Activated T-cell treated with anti-CD3 and anti-CD28 coated beads, Interleukin-2, amount 50 U/mL, for 72 hours (primary cell): ENCODE measurements around the gene MSANTD2. TPM values are rescaled to one million over a fixed set of nuclear protein-coding genes. Genes with fewer than 3 reads are reported as not detected.

ENCODE experiments used
- ATAC-seq, 2 donors: fragments of 150-1000 bp; cut with Tn5 transposase; replicated peaks in 1 of 2; 2 replicates each; pipeline ENCODE4 v1.10.0; 2021; ENCODE audit warnings: moderate library complexity in 2 of 2, mild to moderate bottlenecking in 1 of 2
- DNase-seq, 2 donors: peaks; one replicate each; pipeline ENCODE4 v3.0.0; 2021 to 2022; ENCODE audit warnings: mixed read lengths in 1 of 2
- H3K27ac Mint-ChIP-seq: one replicate; pipeline ENCODE4 v1.8.0; 2022; ENCODE audit warnings: mild to moderate bottlenecking, moderate library complexity, mixed read lengths
- H3K27me3 Mint-ChIP-seq: one replicate; pipeline ENCODE4 v1.8.0; 2022; ENCODE audit warnings: low read depth, mixed read lengths
- H3K36me3 Mint-ChIP-seq, 2 donors: one replicate each; pipeline ENCODE4 v1.8.0; 2022; ENCODE audit warnings: mixed read lengths in 2 of 2, mild to moderate bottlenecking in 1 of 2; ENCODE audit not compliant: insufficient read depth in 2 of 2
- H3K4me1 Mint-ChIP-seq: one replicate; pipeline ENCODE4 v1.8.0; 2022; ENCODE audit warnings: low read depth, mixed read lengths
- H3K4me3 Mint-ChIP-seq, 2 donors: one replicate each; pipeline ENCODE4 v1.8.0; 2022; ENCODE audit warnings: mild to moderate bottlenecking in 2 of 2, mixed read lengths in 2 of 2, moderate library complexity in 2 of 2
- H3K9me3 Mint-ChIP-seq, 2 donors: one replicate each; pipeline ENCODE4 v1.8.0; 2022; ENCODE audit warnings: mixed read lengths in 2 of 2
- total RNA-seq, 2 donors: library from RNA; stranded (reverse); gene quantifications; one replicate each; pipeline ENCODE4 v1.2.3, GENCODE V29; 2022

The MSANTD2 gene
- total RNA-seq, 2 donors from 2014 or later, result 11.1 to 12.5 TPM

GRCh38 chr11:124761301-124762104 lies 38.7 kb downstream of the MSANTD2 start:
- ATAC-seq (no peak), DNase-seq (no peak)
- Mint-ChIP-seq H3K4me3 (peak overlapping the region; percentile 68 to 99), H3K36me3 (peaks cover 0 to 2% of the 10 kb centered on the region in 2 donors), H3K4me1 (peaks cover 36% of the 10 kb centered on the region), H3K27me3 (peaks cover 38% of the 10 kb centered on the region), H3K9me3 (no peaks in the 10 kb centered on the region), H3K27ac (no peak overlapping the region)

- H3K4me1 Mint-ChIP-seq, result peaks cover 36% of the 10 kb centered on the region
- ATAC-seq, result no peak
- no peak overlapping the region for H3K27ac Mint-ChIP-seq
- no peak for DNase-seq
- H3K9me3 Mint-ChIP-seq, result no peaks in the 10 kb centered on the region
- peaks cover 45% of the 10 kb centered on the region for H3K27me3 Mint-ChIP-seq
- H3K36me3 Mint-ChIP-seq, result peaks cover 0 to 2% of the 10 kb centered on the region in 2 donors
- H3K4me3 Mint-ChIP-seq, result no peak overlapping the region
Measured at GRCh38 chr11:124760806-124761205, 39.4 kb downstream of the MSANTD2 start.

DNA sequence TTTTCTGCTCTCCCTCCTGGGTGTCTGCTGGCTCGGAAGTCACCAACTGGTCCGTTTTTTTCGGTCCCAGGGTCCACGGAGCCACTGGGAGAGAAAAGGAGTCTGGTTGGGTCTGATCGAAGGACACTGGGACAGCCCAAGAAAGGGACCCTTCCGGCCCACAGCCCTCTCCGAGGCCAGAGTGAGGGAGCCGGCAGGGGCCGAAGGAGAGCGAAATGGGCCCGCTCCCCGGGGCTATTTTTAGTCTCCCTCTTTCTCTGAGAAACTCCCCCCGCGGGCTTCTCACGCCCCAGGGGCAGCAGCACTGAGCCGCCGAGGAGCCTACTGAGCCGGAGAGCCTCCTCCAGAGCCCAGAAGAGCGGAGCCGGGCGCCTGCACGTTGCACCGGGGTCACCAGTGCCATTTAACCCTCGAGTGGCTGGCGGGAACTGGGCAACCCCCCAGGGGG lies 40.0 kb downstream of the MSANTD2 start:
- DNase-seq, result no peak
- H3K27ac Mint-ChIP-seq, result peak overlapping the region; percentile 41
- peaks cover 46% of the 10 kb centered on the region for H3K27me3 Mint-ChIP-seq
- peak overlapping the region; percentile 29 to 49 for H3K4me3 Mint-ChIP-seq
- no peak for ATAC-seq
- peaks cover 36% of the 10 kb centered on the region for H3K4me1 Mint-ChIP-seq
- H3K9me3 Mint-ChIP-seq, result no peaks in the 10 kb centered on the region
- H3K36me3 Mint-ChIP-seq, result peaks cover 0 to 2% of the 10 kb centered on the region in 2 donors

DNA sequence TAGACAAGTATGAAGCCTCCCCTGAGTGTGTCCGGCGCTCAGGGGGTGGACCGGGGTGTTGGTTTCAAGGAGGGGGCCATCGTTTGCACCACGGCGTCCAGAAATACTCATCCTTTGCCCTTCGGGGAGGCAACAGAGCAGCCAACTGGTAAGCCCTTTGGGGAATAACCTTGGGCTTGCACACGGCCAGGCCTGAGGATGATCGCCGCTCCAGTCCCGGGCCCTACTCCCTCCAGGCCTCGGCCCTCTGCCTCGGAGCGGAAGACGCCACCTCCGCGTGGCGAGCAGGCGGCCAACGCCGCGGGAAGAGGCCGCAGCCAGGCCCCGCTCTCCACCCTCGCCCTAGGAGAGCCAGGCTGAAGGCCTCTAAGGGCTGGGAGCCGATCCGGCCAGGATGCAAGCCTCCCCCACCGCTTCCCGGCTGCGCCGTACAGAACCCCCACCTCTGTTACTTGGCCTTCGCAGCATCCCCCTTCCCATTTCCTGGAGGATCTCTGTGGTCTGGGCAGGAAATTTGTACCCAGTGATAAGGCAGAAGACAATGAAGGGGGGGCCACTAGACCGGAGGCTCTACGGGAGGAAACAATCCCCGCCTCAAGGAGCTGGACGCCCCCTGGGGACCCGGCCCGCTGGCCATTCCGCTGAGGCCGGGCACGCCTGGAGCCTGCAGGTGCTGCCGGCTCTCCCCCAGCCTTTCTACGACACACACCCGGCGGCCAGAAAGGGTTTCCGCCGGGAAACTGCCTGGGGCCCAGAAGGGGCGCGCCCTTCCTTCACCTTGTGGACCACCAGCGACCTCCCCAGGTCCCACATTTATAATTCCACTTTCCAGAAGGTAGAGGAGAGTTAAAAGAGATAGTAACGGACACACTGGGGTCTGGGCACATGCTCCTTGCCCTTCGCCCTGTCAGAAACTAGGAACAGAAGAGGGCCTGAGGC lies 40.7 kb downstream of the MSANTD2 start:
- H3K9me3 Mint-ChIP-seq, result no peaks in the 10 kb centered on the region
- DNase-seq (no peak), ATAC-seq (no peak)
- peaks cover 36% of the 10 kb centered on the region for H3K4me1 Mint-ChIP-seq
- H3K27me3 Mint-ChIP-seq, result peaks cover 46% of the 10 kb centered on the region
- peaks cover 0 to 2% of the 10 kb centered on the region in 2 donors for H3K36me3 Mint-ChIP-seq
- H3K4me3 Mint-ChIP-seq, result peak overlapping the region; percentile 85 to 88
- H3K27ac Mint-ChIP-seq, result peak overlapping the region; percentile 41

DNA sequence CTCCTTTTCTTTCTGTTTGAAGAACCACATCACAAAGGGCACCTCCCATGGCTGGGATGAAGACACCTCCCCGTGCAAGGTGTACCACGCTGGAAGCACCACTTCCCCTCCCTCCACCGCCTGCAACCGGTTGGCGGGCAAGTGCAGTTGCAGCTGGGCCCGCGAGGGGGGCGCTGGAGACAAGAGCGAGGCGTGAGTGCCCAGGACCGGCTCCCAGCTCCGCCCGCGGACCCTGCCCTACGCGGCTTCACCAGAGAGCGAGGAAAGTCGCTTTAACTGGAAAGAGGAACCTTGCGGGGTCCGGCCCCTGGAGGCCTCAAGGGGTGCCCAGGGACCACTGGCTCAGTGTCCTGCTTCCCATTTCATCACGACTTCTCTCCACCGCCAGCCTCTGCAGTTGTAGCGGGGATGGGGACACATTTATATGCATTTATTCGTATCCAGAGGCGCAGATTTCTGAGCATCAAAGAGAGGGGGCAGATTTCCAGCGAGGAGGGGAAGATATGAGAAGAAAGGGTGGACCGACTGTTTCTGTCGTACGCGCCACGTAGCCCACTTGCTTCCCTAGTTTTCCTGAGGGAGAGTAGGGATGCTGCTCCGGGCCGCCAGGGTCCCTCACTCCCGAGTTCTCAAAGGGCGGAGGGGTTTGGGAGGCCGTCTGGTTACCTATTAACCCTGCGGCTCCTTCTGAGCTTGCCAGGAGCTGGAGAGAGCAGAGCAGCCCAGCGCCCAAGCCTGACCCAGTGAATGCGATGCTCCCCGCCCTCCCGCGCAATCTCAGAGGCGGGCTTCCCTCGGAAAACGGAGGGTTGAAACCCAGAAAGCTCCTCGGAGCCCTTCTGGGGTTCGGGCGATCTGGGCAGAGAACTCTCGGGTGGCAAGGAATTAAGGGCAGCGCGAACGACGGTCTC lies 41.6 kb downstream of the MSANTD2 start:
- H3K4me1 Mint-ChIP-seq, result peaks cover 35% of the 10 kb centered on the region
- DNase-seq, result peak; percentile 80 to 83
- peaks cover 0 to 2% of the 10 kb centered on the region in 2 donors for H3K36me3 Mint-ChIP-seq
- peak overlapping the region; percentile 85 to 88 for H3K4me3 Mint-ChIP-seq
- peaks cover 46% of the 10 kb centered on the region for H3K27me3 Mint-ChIP-seq
- no peak overlapping the region for H3K27ac Mint-ChIP-seq
- peak; percentile 68 to 74 for ATAC-seq
- H3K9me3 Mint-ChIP-seq, result no peaks in the 10 kb centered on the region

DNA sequence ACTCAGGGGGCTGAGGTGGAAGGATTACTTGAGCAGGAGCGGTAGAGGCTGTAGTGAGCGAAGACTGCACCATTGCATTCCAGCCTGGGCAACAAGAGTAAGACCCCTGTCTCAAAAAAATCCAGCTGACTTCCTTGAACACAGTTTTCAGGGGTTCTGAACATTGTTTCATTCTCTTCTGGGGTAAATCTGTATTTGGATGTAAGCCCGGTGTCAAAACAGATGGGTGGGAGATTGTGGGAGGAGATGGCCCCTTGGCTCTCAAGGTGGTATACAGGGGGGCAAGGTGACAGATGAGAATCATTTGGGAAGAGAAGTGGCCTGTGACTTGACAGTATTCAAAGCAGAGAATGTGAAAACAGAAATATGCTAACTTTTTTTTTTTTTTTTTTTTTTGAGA lies 42.9 kb downstream of the MSANTD2 start:
- DNase-seq (no peak), ATAC-seq (no peak)
- H3K4me1 Mint-ChIP-seq, result peaks cover 27% of the 10 kb centered on the region
- peak overlapping the region in 1 of 2 donors; percentile 24 for H3K4me3 Mint-ChIP-seq
- H3K9me3 Mint-ChIP-seq, result no peaks in the 10 kb centered on the region
- H3K27me3 Mint-ChIP-seq, result peaks cover 46% of the 10 kb centered on the region
- no peak overlapping the region for H3K27ac Mint-ChIP-seq
- H3K36me3 Mint-ChIP-seq, result no peaks in the 10 kb centered on the region

DNA sequence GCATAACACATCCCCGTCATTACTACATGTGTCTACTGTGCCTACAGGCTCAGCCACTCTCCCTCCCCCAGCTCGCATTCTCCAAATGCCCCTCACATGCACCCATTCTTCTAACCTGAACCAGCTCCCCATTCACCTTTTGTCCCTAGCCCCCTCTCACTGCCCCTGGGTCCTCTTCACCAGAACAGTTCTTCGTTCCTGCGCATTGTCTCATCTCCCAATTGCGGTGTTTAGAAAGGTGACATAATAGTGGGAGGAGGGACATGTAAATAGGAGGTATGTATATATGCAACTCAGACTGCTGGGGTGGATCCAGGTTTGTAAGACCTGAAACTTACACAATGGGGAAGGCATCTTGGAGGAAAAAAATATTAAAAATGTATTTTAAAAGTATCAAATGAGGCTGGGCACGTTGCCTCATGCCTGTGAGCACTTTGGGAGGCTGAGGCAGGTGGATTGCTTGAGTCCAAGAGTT lies 43.4 kb downstream of the MSANTD2 start:
- Mint-ChIP-seq H3K27me3 (peaks cover 46% of the 10 kb centered on the region), H3K27ac (no peak overlapping the region), H3K36me3 (no peaks in the 10 kb centered on the region), H3K4me3 (peak overlapping the region in 1 of 2 donors; percentile 24), H3K9me3 (no peaks in the 10 kb centered on the region), H3K4me1 (peaks cover 25% of the 10 kb centered on the region)
- DNase-seq (no peak), ATAC-seq (no peak)

DNA sequence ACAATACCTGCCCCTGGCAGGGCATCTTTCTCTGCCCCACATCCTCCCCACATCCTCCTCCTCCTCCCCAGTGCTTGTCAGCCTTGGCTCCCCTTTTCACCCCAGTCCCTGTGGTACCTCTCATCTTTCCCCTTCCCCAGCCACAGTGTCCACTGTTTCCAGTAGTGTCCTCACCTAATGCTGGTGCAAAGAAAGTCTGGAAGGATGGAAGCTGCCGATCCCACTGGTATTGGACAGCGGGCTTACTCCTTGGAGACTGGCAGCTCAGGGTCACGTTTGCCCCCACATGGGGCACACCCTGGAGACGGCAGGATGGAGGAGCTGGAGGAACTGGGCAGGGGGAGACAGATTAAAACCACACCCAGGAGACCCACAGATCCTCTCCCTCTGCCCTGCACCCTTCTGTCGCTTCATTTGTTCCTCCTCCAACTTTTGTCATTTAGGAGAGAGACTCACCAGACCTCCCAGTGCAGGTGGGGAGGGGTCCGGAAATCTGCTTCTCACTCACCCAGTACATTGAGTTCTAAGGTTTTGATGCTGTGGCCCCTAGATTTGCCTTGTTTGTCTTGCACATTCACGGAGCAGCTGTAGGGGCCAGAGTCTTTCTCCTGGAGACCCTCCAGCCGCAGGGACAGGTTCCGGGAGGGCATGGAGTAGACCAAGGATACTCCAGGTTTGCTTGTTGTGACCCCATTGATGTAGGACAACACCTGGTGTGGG lies 44.0 kb downstream of the MSANTD2 start:
- no peak for DNase-seq
- H3K4me3 Mint-ChIP-seq, result no peak overlapping the region

DNA sequence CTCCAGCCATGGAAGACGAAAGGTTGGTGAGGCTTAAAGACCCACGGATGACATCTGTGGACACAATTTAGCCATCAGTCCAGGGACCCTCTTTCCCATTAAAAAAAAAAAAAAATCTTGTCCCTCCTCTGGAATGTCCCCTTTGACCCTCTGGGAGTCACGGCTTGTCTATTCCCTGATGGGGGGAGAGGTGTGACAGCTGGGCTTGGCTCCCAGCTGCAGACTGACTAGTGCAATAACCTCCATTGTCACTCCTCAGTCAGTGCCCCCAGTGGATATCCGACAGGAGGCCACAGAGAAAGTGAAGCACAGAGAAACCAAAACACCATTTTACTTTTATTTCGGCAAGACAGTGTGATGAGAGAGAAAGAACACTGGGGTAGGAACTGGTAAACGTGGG lies 45.5 kb downstream of the MSANTD2 start:
- Mint-ChIP-seq H3K27me3 (peaks cover 34% of the 10 kb centered on the region), H3K27ac (no peak overlapping the region), H3K36me3 (no peaks in the 10 kb centered on the region), H3K4me3 (no peak overlapping the region), H3K4me1 (peaks cover 13% of the 10 kb centered on the region), H3K9me3 (no peaks in the 10 kb centered on the region)
- ATAC-seq (no peak), DNase-seq (no peak)

More for the DNA sequence above, 44.0 kb downstream of the MSANTD2 start:
- Mint-ChIP-seq H3K4me1 (peaks cover 21% of the 10 kb centered on the region), H3K36me3 (no peaks in the 10 kb centered on the region), H3K9me3 (no peaks in the 10 kb centered on the region), H3K27ac (no peak overlapping the region), H3K27me3 (peaks cover 46% of the 10 kb centered on the region)
- no peak for ATAC-seq

DNA sequence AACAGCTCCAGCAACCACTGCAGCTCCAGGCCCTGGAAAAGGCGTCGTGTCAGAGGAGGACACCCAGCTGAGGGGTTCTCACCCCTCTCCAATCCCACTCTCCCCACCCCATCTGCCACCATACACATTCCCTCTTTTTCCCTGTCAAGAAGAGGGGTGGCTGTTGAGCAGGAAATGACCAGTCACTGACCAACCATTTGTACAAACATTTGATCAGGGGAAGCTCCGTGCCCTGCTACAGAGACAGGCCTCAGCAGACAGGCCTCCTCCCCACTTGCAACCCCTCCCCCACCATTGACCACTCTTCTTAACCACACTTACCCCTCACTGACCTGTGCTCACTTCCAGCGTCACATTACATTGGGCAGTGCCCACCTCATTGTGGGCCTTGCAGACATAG lies 45.9 kb downstream of the MSANTD2 start:
- ATAC-seq, result no peak
- DNase-seq, result no peak
- Mint-ChIP-seq H3K4me1 (peaks cover 14% of the 10 kb centered on the region), H3K4me3 (no peak overlapping the region), H3K27ac (no peak overlapping the region), H3K36me3 (no peaks in the 10 kb centered on the region), H3K9me3 (no peaks in the 10 kb centered on the region), H3K27me3 (peaks cover 32% of the 10 kb centered on the region)

GRCh38 chr11:124753624-124754023 lies 46.6 kb downstream of the MSANTD2 start:
- ATAC-seq (no peak), DNase-seq (no peak)
- Mint-ChIP-seq H3K36me3 (no peaks in the 10 kb centered on the region), H3K4me1 (peaks cover 18% of the 10 kb centered on the region), H3K9me3 (no peaks in the 10 kb centered on the region), H3K27ac (no peak overlapping the region), H3K4me3 (no peak overlapping the region), H3K27me3 (peaks cover 28% of the 10 kb centered on the region)

DNA sequence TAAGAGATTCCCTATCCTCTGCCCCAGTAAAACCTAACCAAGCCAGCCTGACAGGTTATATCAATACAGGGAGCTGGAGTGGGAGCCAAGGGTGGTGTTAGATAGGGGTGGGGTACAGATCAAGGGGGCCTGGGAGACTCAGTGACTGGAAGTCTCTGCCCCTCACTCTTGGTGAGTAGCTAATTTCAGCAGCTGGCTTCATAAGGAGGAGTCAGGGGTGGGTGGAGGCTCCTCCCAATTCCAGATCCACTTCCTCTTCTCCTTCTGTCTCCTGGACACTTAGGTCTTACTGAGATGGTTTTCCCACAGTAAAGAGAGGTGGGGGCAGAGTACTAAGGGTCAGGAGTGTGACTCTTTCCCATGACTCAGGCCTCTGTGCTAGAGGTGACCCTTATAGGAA lies 47.0 kb downstream of the MSANTD2 start:
- no peak for ATAC-seq
- Mint-ChIP-seq H3K27ac (no peak overlapping the region), H3K9me3 (no peaks in the 10 kb centered on the region)

More for the DNA sequence above, 47.0 kb downstream of the MSANTD2 start:
- H3K27me3 Mint-ChIP-seq, result peaks cover 24% of the 10 kb centered on the region
- H3K36me3 Mint-ChIP-seq, result no peaks in the 10 kb centered on the region
- no peak for DNase-seq
- no peak overlapping the region for H3K4me3 Mint-ChIP-seq
- H3K4me1 Mint-ChIP-seq, result peaks cover 14% of the 10 kb centered on the region
